A673 (cell line): ENCODE data around the gene MAP4. TPM values are rescaled to one million over a fixed set of nuclear protein-coding genes. Genes with fewer than 3 reads are reported as not detected.

Source experiments
- BruUV-seq: library from RNA; stranded (reverse); fragments of 400-500 nt; replicated peaks from 2 replicates; lab custom pipeline; 2021; lab: Mats Ljungman, UMichigan
- CTCF ChIA-PET: fragments of 300-600 bp; sonication (Branson Sonifier 250); formaldehyde crosslinking; loops from one replicate; lab custom pipeline; 2022; ENCODE audit warnings: antibody characterized with exemption; lab: Charles Lee
- POLR2A ChIA-PET: fragments of 300-600 bp; sonication (Branson Sonifier 250); formaldehyde crosslinking; loops from one replicate; lab custom pipeline; 2022; ENCODE audit warnings: antibody characterized with exemption; ENCODE audit not compliant: low non-redundant PET; lab: Charles Lee
- DNase-seq: peaks from one replicate; pipeline ENCODE4 v3.0.0-alpha.2; 2015; ENCODE audit warnings: low spot score
- H3K27ac ChIP-seq: fragments of 200-600 bp; sonication (generic); 2 replicates; pipeline ENCODE4 v1.5.1; 2016; ENCODE audit warnings: mixed run types, low read depth, mild to moderate bottlenecking, mixed read lengths, antibody characterized with exemption, low read length; ENCODE audit not compliant: poor library complexity, severe bottlenecking
- H3K27me3 ChIP-seq: fragments of 200-600 bp; sonication (generic); replicated peaks from 2 replicates; pipeline ENCODE4 v1.6.1; 2017; ENCODE audit warnings: mixed run types, low read depth, mild to moderate bottlenecking, mixed read lengths, antibody characterized with exemption, low read length; ENCODE audit not compliant: insufficient read depth, poor library complexity
- H3K36me3 ChIP-seq: fragments of 200-600 bp; sonication (generic); 2 replicates; pipeline ENCODE4 v1.6.1; 2016; ENCODE audit warnings: mixed run types, mild to moderate bottlenecking, mixed read lengths, antibody characterized with exemption, low read length; ENCODE audit not compliant: insufficient read depth, poor library complexity, severe bottlenecking
- H3K4me1 ChIP-seq: fragments of 200-600 bp; sonication (generic); 2 replicates; pipeline ENCODE4 v1.6.1; 2017; ENCODE audit warnings: mixed run types, mild to moderate bottlenecking, mixed read lengths, antibody characterized with exemption, low read length; ENCODE audit not compliant: insufficient read depth, poor library complexity, severe bottlenecking
- H3K4me3 ChIP-seq: fragments of 200-600 bp; sonication (generic); 2 replicates; pipeline ENCODE4 v1.5.1; 2016; ENCODE audit warnings: low read depth, mixed run types, mild to moderate bottlenecking, mixed read lengths, low read length; ENCODE audit not compliant: poor library complexity, severe bottlenecking
- H3K9me3 ChIP-seq: fragments of 200-600 bp; sonication (generic); 2 replicates; pipeline ENCODE4 v1.6.1; 2016; ENCODE audit warnings: mixed run types, low read depth, mild to moderate bottlenecking, mixed read lengths, antibody characterized with exemption, low read length; ENCODE audit not compliant: poor library complexity, severe bottlenecking
- CTCF ChIP-seq: fragments of 300-800, 200-600 bp; sonication (generic); conservative IDR thresholded peaks from 2 replicates; pipeline ENCODE4 v1.5.1; 2017; ENCODE audit warnings: low read depth, mild to moderate bottlenecking, antibody characterized with exemption, low read length, moderate library complexity, mixed read lengths
- EZH2 ChIP-seq: fragments of 200-600 bp; sonication (generic); IDR thresholded peaks from 2 replicates; pipeline ENCODE4 v1.6.1; 2017; ENCODE audit warnings: borderline replicate concordance, low read depth, mild to moderate bottlenecking, mixed read lengths, antibody characterized with exemption, low read length; ENCODE audit not compliant: poor library complexity, severe bottlenecking
- intact Hi-C: fragments of 100-400 bp; cut with micrococcal nuclease; formaldehyde crosslinking; loops from one replicate; pipeline ENCODE4 v1.10.0; 2022; ENCODE audit not compliant: unreplicated experiment
- total RNA-seq: library from RNA; stranded (reverse); gene quantifications from 2 replicates; pipeline ENCODE4 v1.2.3, GENCODE V29; 2021

The MAP4 gene
- total RNA-seq, 1 experiment from 2014 or later, result 105 TPM

DNA sequence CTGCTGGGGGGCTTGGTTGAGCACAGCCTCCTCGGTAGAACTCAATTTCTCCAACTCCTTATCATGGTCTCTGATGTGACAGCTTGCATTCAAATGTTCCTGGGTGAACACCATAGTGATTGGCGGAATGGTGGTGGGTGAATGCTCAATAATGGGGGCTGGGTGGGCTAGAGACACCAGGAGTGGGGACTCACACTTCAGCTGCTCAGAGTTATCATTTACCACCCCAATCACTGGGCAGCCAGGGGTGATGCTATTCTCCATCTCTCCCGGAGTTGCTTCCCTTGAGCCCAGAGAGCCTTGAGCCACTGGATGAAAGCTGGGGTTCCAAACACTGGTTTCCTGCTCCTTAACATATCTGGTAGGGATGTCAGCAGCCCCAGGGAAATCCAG, 124.6 kb downstream of the MAP4 start:
- H3K4me1 ChIP-seq, result peaks cover 21% of the 10 kb centered on the region
- no peak for TF ChIP-seq EZH2
- no peaks in the 10 kb centered on the region for H3K9me3 ChIP-seq
- ChIA-PET POLR2A (no interaction called here), CTCF (interaction anchor here (1.3 kb wide), 1 partner anchor 259 kb away, joined by 3 read pairs; no protein-coding TSS in a partner anchor)
- no peaks in the 10 kb centered on the region for H3K27me3 ChIP-seq
- DNase-seq, result no peak
- H3K4me3 ChIP-seq, result no peak overlapping the region
- no peak overlapping the region for H3K27ac ChIP-seq
- no TSS peak for BruUV-seq
- intact Hi-C loops, result no loop called here
- H3K36me3 ChIP-seq, result no peaks in the 10 kb centered on the region

DNA sequence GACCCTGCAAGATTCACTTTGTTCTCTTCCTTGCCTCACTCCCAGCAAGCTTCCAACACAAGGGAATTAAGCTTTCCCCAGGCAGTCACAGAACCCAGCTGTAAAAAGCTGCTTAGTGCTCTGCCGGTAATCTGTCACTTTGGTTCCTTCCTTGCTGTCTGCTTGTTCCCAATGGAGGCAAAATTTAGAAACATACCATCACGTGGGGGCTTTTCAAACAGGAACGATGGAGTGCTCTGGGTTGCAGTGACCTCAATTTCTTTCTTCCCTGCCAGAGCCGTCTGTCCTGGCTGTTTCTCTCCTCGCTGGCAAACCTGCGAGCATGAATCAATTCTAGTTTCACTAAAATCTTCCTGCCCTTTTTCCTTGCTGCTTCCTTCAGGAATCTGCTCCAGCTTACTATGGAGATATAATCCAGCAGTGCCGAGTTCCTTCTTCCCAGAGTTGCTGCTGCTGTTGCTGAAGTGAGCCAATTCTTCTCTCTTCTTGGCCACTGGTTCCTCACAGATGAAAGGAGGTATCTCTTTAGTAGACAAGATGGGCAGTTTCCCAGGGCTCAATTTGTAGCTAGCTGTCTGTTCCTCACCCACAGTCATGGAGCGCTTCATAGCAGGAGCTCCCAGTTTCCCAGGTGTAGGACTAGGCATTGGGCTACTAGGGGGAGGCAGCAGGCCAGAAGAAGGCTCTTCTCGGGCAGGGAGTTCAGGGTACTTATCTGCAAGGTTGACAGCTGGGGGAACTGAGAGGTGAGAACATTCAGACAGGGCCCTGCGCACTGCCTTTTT, 125.2 kb downstream of the MAP4 start:
- intact Hi-C loops, result no loop called here
- CTCF ChIA-PET, result interaction anchor here (1.3 kb wide), 1 partner anchor 260 kb away, joined by 3 read pairs; no protein-coding TSS in a partner anchor
- no TSS peak for BruUV-seq
- POLR2A ChIA-PET, result interaction anchor here (0.7 kb wide), 1 partner anchor 294 kb away, joined by 3 read pairs; no protein-coding TSS in a partner anchor
- Histone ChIP-seq H3K27me3 (no peaks in the 10 kb centered on the region), H3K9me3 (no peaks in the 10 kb centered on the region), H3K4me3 (no peak overlapping the region), H3K36me3 (no peaks in the 10 kb centered on the region), H3K4me1 (peaks cover 21% of the 10 kb centered on the region), H3K27ac (no peak overlapping the region)
- TF ChIP-seq CTCF, result no peak
- TF ChIP-seq EZH2, result no peak
- peak; percentile 7 for DNase-seq

DNA sequence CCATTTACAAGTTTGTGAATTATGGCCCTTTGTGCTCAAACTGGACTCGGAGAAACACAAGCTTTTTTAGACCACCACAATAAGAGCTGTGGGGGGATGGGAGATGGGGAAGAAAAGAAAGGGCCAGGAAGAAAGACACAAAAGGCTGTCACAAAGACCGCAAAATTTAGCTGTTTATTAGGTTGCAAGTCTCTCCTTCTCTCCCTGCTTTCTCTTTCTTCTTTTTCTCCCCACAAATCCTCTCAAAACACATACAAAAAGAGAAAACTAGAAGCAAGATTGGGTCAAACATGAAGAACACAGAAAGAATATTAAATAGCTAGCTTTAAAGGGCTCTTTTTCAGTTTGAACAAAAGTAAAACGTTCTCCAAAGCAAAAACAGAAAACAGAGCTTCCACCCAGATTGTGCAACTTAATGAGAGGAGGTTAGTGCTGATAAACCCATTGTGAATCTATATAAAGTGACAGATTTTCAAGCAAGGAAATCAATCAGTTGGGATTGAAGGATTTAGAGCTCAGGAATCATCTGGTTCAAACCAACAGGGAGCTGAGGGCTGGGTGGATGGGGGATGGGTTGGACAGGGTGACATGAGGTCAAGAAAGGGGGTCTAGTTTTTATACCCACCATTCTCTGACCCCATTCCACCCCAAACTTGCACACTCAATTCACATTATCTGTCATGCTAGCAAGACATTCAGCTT, 125.9 kb downstream of the MAP4 start:
- Histone ChIP-seq H3K27ac (no peak overlapping the region), H3K36me3 (no peaks in the 10 kb centered on the region), H3K9me3 (no peaks in the 10 kb centered on the region), H3K4me3 (no peak overlapping the region), H3K27me3 (no peaks in the 10 kb centered on the region), H3K4me1 (peaks cover 21% of the 10 kb centered on the region)
- no peak for DNase-seq
- ChIA-PET CTCF (interaction anchor here (0.7 kb wide), 1 partner anchor 9 kb away, joined by 3 read pairs; no protein-coding TSS in a partner anchor), POLR2A (interaction anchor here (0.7 kb wide), 1 partner anchor 295 kb away, joined by 3 read pairs; no protein-coding TSS in a partner anchor)
- TF ChIP-seq CTCF (no peak), EZH2 (no peak)
- intact Hi-C loops, result no loop called here
- BruUV-seq, result no TSS peak
